ENCODE results near the gene OR2V2.
"Not testable (repeated sequence)": the region's sequence is repeated elsewhere in the genome, so short reads cannot be mapped to it uniquely, and the experiment has no call there.

The OR2V2 gene

DNA sequence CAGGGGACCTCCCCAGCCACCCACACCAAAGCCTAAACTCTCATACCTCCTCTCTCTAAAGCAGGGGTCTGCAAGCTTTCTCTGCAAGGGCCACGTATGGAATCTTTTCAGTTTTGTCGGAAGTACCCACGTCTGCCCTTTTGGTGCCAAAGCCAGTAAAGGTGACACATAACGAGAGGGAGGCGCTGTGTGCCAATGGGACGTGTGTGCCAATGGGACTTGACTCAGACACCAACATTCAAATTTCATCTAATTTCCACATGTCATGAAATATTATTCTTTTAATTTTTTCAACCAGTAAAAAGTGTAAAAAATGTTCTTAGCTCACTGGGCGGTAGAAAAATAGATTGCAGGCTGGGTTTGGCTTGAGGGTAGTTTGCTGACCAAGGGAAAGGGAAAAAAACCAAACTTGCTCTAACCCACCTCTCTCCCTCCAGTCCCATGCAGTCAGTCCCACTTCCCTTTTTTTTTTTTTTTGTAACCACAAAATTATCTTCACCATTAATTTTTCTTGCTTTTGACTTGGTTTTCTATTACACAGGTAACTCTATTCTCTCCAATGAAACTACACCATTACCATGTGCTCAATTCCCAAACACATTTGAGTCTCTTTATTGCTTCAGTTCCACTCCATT is 41.9 kb upstream of the OR2V2 start:
- FAIRE-seq: no peak
- no peak for DNase-seq (ENCODE audit: insufficient read length, low spot score)
- TF ChIP-seq, protein P1, sequence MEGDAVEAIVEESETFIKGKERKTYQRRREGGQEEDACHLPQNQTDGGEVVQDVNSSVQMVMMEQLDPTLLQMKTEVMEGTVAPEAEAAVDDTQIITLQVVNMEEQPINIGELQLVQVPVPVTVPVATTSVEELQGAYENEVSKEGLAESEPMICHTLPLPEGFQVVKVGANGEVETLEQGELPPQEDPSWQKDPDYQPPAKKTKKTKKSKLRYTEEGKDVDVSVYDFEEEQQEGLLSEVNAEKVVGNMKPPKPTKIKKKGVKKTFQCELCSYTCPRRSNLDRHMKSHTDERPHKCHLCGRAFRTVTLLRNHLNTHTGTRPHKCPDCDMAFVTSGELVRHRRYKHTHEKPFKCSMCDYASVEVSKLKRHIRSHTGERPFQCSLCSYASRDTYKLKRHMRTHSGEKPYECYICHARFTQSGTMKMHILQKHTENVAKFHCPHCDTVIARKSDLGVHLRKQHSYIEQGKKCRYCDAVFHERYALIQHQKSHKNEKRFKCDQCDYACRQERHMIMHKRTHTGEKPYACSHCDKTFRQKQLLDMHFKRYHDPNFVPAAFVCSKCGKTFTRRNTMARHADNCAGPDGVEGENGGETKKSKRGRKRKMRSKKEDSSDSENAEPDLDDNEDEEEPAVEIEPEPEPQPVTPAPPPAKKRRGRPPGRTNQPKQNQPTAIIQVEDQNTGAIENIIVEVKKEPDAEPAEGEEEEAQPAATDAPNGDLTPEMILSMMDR (IDR thresholded peaks at IDR 0.05; ENCODE audit: insufficient read depth, missing control alignments): no peak

DNA sequence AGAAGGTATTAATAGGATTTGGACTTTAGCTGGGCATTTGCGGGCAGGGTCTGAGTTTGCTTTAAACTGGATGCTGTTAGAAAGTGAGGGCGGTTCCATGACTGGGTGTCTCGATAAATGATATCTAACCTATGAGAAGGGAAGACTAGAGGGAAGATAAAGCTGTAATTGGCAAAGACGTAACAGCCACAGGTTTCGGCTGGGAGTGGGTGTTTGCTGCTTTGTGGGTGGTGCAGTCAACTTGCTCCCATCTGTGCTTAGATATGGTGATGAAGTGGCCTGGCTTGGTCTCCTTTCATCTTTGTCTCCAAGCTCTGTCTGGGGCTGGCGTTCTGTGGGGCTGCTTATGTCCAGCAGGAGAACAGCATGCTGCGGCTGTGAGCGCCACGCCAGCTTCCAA is 39.7 kb upstream of the OR2V2 start:
- FAIRE-seq (no peak), DNase-seq (ENCODE audit: insufficient read length, low spot score) (no peak)
- TF ChIP-seq, protein P1 (IDR thresholded peaks at IDR 0.05; ENCODE audit: insufficient read depth, missing control alignments): no peak

DNA sequence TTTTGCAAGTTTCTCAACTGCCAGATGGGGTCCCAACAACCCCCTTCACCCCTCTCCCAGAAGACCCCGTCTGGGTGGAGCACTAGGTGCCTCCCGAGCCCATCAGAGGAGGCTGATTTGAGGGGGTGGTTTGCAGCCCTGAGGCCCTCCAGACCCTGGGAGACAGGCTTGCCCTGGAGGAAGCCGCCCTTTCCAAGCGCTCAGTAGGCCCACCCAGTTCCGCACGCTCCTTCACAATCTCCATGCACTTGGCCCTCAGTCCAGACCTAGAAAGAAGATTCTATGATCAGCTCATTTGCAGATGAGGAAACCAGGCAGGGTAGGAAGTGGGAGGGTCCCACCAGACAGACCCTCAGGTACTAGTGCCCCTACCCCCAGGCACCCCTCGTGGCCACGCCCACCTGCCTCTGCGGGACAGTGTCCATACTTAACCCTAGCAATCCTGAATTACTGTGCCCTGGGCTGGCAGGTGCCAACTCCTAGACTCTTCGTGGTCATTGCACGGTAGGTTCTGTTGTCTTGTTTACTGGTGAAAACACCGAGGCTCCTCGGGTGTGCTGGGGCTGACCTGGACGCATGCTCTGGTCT is 38.7 kb upstream of the OR2V2 start:
- FAIRE-seq (no peak), DNase-seq (ENCODE audit: insufficient read length, low spot score) (no peak)
- TF ChIP-seq, protein P1 (IDR thresholded peaks at IDR 0.05; ENCODE audit: insufficient read depth, missing control alignments): no peak

DNA sequence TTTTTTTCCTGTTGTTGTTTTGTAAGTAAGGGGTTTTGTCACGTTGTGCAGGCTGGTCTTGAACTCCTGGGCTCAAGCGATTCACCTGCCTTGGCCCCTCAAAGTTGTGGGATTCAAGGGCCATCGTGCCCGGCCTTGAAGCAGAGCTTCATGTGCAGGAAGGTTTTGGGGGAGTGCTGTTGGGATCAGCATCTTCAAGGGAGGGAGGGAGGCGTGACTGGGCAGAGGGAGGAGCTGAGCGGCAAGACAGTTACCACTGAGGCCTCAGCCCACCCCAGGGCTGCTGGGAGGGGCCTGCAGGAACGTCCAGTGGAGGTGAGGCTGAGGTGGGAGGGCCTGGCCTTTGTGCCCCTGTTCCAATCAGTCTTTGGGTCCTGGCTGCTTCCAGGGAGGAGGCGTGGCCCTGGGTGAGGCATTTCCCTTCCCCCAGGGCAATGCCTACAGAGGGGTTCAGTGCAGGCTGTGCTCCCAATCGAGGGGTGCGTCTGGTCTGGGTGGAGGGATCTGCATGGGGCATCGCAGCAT is 37.8 kb upstream of the OR2V2 start:
- DNase-seq (ENCODE audit: insufficient read length, low spot score) (no peak), FAIRE-seq (no peak)
- TF ChIP-seq, protein P1 (IDR thresholded peaks at IDR 0.05; ENCODE audit: insufficient read depth, missing control alignments): no peak

DNA sequence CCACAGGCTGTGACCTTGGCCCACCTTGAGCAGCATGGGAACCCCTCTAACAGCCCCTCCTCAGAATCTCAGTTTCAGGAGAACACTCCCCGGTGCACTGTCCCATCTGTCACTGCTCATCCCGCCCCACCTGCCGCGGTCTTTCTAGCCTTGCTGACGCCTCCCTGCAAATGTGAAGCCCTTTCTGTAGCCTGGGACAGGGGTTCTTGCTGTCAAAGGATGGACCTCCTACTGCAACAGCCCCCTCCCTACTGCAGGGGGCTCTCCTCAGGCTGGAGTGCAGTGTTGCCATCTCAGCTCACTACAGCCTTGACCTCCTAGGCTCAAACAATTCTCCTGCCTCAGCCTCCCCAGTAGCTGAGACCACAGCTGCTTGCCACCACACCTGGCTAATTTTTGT is 36.4 kb upstream of the OR2V2 start:
- FAIRE-seq: no peak
- DNase-seq (ENCODE audit: insufficient read length, low spot score): no peak
- TF ChIP-seq, protein P1 (IDR thresholded peaks at IDR 0.05; ENCODE audit: insufficient read depth, missing control alignments): no peak

DNA sequence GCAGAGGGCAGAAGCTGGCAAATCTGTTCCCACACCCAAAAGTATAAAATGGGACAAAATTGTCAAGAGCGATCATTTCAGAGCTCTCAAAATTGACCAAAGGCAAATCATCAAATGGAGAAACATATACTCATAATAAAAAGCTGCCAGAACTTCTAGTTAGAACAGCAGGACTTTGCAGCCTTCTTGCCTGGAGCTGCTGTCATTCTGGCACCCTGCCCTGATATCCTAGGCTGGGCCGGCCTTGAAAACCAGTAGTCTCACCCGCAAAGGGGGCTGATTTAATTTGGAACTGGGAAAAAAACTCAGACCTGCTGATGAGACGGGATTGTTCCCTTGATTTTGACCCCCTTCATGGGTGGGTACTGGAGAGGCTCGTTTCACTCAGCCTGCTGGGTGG is 34.9 kb upstream of the OR2V2 start:
- no peak for DNase-seq (ENCODE audit: insufficient read length, low spot score)
- no peak for FAIRE-seq
- TF ChIP-seq, protein P1 (IDR thresholded peaks at IDR 0.05; ENCODE audit: insufficient read depth, missing control alignments): no peak

DNA sequence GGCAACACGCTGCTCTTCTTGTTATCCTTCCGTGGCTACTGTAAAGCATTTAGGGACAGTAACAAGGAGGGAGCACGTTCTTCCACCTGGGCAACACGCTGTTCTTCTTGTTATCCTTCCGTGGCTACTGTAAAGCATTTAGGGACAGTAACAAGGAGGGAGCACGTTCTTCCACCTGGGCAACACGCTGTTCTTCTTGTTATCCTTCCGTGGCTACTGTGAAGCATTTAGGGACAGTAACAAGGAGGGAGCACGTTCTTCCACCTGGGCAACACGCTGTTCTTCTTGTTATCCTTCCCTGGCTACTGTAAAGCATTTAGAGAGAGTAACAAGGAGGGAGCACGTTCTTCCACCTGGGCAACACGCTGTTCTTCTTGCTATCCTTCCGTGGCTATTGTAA is 33.8 kb upstream of the OR2V2 start:
- DNase-seq (ENCODE audit: insufficient read length, low spot score); FAIRE-seq: not testable (repeated sequence)
